ENCODE data around the gene STARD13.
"Not testable (repeated sequence)": the region's sequence is repeated elsewhere in the genome, so short reads cannot be mapped to it uniquely, and the experiment has no call there.

STARD13 gene

DNA sequence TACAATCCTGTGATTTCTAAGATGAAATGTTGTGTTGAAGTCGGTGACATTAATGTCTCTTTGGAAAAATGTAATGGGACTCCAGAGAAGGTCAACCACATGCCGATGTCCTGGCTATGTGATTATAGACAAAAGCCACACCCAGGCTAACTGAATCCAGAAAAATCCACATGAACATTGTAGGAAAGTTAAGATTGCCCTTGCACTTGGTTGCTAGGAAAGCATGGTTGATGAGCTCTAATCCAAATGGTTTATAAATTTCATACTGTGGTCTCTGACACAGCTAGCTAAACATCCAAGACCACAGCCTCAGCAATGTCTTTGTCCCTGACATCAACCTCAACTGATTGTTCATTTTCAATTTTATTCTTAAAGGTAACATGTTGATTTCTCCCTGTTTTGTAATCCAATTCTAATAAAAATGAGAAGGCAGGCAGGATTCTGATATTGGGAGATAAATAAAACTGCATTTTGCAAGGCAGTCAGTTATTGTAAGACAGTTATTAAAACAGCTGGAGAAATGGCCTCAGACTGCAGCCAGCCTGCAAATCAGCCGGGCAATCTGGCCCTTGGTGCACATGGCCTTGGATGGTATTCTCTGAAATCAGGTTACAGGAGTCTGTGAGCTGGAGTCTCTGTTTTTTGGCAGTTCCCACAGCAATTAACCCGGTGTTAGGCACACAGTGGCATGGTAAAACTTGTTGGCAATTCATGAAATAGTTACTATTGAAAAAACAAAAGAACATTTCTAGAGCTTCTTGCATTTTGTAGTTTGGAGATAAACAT, 93.9 kb downstream of the STARD13 start:
- intact Hi-C loops (cut with DNase I), result no loop called here
- no peak for DNase-seq

DNA sequence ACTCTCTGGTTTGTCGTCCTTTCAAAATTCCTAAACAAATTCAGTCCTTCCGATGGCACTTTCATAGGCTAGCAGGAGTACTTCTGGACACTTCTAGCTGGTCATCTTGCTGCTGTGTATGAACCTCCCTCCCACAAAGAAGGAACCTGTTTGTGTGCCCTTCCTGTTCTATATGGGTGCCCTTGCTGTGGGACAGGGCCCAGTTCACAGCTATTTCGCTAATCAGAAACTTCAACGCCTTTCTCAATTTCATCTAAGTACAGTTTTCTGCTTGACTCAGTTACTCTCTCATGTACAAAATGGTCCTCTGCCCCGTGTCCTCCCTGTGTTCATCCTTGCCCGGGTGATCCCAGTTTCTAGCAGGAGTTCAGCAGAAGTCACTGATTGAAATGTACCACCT, 96.1 kb downstream of the STARD13 start:
- DNase-seq, result no peak
- intact Hi-C loops (cut with DNase I), result no loop called here

DNA sequence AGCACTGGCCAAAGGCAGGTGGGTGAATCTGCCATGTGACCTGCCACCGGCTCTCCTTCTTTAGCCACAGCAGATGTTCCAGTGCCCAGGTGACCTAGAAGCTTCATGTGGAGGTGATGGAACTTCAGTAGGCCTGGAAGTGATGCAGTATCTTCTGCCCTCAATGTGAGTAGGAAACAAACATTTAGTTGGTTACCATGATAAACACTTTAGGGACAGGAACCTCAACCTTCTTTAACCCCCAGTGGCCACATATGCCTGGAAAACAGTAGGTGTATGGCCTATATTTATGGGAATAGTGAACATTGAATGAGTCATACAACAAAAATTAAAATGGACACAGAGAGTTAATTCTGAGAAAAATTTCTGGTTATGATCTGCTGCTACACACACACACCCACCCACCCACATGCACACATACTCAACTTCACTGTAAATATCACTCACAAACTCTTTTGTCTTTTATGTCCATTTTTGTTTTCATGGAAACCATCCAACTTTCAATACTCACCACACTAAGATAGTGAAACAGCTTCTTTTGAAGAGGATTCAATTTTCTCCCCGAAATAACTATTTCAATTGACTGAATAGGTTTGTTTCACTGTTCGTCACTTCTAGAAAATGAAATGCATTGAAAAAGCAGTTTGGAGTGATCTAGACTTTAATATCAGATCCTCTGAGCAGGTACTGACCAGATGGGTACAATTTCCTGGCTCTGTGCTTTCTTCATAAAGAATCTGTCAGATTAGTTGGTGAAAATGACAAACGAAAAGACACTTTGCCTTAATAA, 97.3 kb downstream of the STARD13 start:
- intact Hi-C loops (cut with DNase I), result no loop called here
- no peak for DNase-seq

DNA sequence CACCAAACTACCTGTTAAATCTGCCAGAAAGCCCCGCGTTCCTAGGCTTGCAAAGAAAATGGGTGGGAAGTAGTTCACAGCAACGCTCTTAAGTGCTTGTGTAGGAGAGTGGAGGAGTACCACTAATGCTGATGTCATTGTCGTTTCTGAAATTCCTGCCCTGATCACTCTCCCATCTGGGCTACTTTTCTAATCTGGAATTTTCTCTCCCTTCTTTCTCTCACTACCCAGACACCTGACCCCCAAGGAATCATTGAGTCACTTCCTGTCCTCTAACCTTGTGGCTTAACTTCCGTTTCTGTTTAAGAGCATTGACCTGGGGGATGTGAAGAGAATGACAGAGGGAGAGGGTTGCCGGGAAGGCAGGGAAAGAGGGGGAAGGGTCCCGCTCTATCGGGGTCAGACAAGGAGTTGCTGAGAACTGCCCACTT, 98.7 kb downstream of the STARD13 start:
- intact Hi-C loops (cut with DNase I), result no loop called here
- DNase-seq, result peak in 14 of 42 donors; percentile 26 to 76 (median 47)

DNA sequence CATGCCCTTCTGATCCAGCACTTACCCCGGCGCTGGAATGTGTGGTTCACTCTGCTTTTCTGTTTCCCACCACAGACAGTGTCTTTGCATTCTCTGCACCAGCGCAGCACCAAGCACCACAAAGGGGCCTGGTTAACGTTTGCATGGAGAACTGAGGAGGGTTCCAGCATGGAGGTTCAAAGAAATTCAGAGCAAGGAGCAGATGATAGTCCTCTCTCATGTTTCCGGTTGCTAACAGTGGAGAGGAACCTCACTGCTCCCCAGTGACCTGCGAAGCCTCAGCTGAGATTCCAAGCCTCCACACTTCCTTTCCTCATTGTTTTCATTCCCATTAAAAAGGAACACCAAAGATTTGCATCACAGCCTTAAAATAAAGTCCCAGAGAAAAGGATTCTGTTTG, 99.7 kb downstream of the STARD13 start:
- intact Hi-C loops (cut with DNase I), result no loop called here
- no peak for DNase-seq

DNA sequence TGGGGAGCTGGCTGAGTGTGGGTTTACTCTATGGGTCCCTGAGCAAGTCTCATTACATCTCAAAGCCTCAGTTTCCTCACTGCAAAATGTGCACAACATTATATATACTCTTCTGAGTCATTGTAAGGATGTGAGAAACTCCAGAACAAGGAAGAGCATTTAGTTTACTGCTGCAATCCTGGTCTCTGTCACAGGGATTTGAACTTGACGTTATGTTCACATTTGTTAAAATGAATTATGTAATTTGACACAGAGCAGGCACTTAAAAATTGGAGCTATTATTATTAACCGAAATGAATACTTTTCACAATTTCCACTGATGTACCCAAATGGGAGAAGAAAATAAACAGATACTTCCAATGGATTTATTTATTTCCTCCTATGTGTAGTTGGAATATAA, 101.0 kb downstream of the STARD13 start:
- DNase-seq, result no peak

DNA sequence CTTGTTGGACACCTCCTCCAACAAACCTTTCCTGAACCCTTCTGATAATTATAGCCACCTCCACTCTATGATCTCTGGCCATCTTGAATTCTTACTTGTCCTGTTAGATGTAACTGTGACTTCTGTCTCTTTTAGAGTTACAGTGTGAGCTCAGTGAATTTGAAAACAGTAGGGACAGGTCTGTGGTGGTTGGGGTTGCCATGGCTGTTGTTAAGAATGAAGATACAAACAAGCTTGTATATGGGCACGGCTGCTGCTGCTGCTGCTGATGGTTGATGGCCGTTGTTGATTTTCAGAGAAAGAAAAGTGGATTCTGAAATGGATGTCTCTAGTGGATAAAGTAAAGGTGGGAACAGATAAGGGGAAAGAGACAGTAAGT, 101.5 kb downstream of the STARD13 start:
- no peak for DNase-seq
- intact Hi-C loops (cut with DNase I), result no loop called here

More for the DNA sequence above, 101.0 kb downstream of the STARD13 start:
- intact Hi-C loops (cut with DNase I), result no loop called here

DNA sequence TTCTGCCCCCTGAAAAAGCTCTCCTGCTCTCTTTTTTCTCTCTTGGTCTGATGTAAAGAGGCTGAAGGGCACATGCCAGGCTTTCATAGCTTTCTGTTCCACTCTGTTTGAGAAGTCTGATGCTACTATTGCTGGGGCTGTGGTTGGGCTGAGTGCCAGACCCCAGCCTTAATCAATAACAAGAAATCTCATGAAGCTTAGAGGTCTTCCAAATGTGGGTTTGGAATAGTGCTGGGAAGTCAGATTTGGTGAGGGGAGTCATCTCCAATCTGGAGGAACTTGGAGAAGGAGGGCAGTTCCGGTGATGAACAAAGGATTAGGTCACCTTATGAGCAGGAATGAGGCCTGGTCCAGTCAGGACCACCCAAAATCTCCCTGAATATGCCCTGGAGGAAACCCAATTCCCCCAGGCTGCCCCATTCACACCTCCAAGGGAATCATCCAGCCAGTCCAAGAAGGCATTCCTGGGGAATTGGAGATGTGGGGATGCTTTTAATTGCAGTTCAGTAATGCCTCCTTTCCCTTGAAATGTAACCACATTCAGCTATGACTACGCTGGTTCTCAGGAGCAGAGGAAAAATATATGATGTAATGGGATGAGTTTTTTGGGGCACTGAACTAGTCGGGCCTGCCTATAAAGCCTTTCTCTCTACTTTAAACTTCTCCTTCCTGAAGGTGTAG, 102.0 kb downstream of the STARD13 start:
- intact Hi-C loops (cut with DNase I), result no loop called here
- no peak for DNase-seq

DNA sequence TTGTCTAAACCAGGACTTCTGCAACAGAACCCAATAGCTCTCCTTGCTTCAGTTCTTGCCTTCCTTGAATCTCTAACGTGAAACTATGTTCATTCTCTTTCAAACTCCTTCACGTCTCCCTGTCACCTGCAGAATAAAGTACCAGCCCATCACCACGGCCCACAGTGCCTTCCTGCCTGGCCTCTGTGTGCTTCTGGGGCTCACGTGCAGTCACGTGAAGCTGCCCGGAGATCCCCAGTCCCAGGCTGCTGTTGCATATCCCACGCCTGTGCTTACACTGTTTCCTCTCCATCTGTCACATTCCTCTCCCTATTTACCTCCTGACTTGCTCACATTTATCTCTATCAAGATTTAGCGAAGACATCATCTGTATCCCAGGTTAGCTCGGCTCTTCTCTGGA, 102.8 kb downstream of the STARD13 start:
- no peak for DNase-seq
- intact Hi-C loops (cut with DNase I), result no loop called here

DNA sequence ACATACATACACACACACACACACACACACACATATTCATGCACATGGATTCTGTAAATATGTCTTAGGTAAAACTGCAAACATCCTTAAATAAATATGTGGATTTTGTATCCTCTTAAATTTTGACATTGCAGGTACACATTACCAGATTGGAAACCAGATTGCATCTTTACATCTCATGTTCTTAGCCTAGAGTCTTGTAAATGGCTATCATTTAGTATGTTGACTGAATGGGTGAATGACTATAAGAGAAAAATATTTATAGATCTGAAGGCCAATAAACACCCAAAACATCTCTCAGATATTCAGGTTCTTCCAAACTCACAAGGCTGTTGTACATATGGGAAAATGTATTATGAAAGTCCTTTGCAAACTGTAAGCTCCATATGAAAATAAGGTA, 104.3 kb downstream of the STARD13 start:
- DNase-seq, result no peak
- intact Hi-C loops (cut with DNase I), result no loop called here

DNA sequence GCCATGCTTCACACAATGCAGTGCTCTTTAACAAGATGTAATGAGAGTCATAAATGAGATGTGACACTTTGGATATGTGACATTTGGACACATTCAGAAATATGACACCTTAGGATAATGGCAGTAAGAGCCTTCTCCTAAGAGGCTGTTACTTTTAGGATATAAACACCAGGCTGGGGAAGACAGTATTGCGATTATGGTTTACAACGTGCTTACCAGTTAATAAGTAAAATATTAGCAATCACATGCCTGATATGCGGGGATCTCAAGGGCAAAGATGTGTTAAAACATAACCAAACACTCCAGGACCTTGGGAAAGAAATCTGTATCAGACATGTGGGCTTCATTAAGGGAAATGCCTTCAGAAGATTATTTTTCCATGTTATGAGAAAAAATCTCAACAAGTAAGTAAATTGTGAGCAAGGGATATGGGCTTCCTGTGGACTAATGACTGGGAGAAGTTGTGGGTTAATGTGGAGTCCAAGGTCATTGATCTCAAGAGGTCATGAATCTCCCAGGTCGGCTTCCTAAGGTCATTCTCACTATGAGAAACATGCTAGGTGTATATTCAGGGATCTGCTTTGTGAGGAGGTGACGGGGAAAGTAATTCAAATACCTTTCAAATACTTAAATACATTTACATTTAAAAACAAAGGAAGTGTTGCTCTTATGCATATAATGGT, 105.3 kb downstream of the STARD13 start:
- DNase-seq, result no peak
- intact Hi-C loops (cut with DNase I), result no loop called here

DNA sequence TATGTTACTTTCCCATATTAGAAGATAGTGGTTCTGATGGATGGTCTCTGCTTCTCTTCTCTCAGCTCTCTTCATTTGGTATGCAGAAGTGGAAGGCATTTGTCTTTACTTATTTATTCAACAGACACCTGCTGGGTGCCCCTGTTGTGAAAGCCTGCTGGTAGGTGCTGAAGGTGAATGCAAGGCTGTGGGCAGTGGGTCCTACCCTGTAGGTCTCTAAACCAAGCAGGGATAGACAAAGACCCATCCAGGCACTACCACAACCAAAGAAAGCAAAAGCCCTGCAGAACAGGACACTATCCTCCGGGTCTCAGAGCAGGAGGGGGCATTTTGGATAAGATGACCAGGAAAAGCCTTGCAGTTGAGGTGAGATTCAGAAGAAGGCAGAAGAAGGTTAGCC, 106.1 kb downstream of the STARD13 start:
- intact Hi-C loops (cut with DNase I), result loop anchor here (10.0 kb wide), 1 partner anchor 55 kb away; no protein-coding TSS in a partner anchor
- DNase-seq, result no peak

DNA sequence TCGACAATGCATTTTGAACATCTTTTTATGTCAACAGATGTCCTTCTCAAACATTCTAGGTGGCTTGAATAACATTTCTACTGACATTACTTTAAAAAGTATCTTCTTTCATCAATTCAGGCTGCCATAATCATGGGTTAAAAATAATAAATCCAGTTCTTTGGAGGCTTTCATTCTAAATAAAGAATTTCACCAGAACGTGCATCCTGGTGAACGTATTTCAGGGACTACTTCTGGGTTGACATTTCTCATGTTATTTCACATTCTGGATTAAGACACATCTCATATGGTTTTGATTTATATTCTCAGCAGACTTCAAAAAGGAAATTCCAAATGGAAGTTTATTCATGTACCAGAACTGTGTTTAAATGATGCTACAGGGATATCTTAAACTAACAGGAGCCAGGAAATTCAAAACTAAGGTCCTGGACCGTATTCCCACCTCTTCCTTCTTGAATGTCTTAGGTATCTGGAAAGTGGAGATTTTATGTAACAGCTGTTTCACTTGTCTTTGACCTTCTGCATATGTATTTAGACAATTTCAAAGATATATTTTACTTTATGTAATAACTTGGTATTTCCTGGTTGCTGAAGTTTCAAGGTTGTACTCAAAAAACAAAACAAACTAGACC, 107.2 kb downstream of the STARD13 start:
- intact Hi-C loops (cut with DNase I), result loop anchor here (10.0 kb wide), 1 partner anchor 54 kb away; no protein-coding TSS in a partner anchor

DNA sequence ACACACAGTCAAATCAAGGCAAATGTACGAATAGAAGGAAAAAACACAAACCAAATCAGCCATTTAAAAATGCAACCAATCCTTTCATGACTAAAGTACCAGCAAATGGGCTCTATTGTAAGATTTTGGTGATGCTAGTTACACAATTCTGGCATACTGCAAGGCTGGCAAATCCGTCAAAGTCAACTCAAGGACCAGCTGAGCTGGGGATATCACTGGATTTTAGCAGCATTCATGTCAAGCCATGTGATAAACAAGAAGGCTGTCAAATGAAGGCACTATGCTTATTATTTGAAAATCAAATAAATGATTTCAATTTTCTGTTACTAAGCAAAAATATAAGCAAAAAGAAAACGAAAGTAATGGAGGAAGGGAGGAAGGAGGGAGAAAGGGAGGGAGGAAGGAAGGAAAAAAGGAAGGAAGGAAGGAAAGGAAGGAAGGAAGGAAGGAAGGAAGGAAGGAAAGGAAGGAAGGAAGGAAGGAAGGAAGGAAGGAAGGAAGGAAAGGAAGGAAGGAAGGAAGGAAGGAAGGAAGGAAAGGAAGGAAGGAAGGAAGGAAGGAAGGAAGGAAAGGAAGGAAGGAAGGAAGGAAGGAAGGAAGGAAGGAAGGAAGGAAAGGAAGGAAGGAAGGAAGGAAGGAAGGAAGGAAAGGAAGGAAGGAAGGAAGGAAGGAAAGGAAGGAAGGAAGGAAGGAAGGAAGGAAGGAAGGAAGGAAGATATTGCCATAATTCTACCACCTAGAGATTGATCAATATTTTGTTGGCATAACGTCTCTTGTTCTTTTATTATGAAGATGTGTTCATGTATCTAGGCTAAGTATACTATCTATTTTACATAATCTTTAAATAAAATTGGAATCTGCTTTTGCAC, 108.0 kb downstream of the STARD13 start:
- not testable (repeated sequence) for DNase-seq

More for the DNA sequence above, 107.2 kb downstream of the STARD13 start:
- DNase-seq, result no peak

DNA sequence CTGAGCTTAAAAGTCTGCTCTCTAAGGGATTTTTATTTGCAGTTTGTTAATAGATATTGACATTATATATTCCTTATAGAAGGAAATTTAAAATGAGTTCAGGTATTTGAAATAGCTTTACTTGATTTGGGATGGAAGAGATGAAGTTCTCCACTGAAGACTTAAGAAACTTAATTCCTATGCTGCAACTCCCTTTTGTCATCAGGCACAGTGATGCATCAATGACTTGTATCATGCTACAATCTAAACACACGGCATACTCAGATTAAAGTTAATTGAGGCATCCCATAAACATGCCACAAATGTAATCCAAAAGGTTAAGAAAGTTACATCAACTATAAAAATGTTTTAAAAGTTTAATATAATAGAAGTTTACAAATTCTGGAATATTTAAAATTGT, 109.0 kb downstream of the STARD13 start:
- intact Hi-C loops (cut with DNase I), result loop anchor here (10.0 kb wide), 1 partner anchor 52 kb away; no protein-coding TSS in a partner anchor

More for the DNA sequence above, 108.0 kb downstream of the STARD13 start:
- intact Hi-C loops (cut with DNase I), result loop anchor here (10.0 kb wide), 1 partner anchor 53 kb away; no protein-coding TSS in a partner anchor

DNA sequence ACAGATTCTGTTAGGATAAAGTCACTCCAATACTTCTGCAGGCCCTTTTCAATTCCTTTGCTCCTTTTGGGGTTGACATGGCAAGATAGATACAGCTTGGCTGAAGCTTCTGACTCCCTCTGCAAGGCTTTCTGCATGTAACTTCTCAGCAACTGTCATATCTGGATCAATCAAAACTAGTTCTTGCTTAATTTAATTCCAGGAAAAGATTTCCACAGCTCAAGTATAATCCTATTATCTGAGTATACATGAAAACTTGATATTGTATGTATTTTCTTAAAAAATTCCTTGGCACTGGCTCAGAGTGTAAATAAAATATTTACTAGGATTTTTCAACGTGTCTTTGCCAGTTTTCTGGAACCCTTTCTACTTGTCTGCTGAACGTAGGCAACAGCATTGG, 109.6 kb downstream of the STARD13 start:
- no peak for DNase-seq
- intact Hi-C loops (cut with DNase I), result loop anchor here (10.0 kb wide), 1 partner anchor 51 kb away; no protein-coding TSS in a partner anchor

More for the DNA sequence above, 109.0 kb downstream of the STARD13 start:
- no peak for DNase-seq

DNA sequence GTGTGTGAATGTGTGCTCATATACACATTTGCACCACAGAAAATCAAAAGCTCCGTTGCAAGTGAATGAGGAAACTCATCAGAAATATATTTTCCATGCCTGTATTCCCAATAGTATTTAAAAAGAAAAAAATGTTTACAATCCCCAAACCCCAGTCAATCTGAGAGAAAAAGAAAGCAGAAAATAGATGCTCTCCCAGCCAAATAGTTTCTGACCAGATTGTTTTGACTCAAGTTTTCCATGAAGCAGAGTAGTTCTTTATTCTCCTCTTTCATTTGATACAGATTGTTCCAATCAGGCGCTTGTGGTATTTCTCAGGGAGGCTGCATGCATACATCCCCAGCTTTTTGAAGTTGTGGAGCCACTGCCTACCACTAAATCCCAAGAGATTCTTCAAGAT, 110.6 kb downstream of the STARD13 start:
- no peak for DNase-seq
- intact Hi-C loops (cut with DNase I), result loop anchor here (10.0 kb wide), 1 partner anchor 50 kb away; no protein-coding TSS in a partner anchor

Data from head of caudate nucleus (tissue), 42 donors.